ENCODE data around the gene MYNN. TPM values are rescaled to one million over a fixed set of nuclear protein-coding genes. Genes with fewer than 3 reads are reported as not detected.

MYNN gene
- total RNA-seq, 1 donor from 2014 or later: 23.6 TPM

DNA sequence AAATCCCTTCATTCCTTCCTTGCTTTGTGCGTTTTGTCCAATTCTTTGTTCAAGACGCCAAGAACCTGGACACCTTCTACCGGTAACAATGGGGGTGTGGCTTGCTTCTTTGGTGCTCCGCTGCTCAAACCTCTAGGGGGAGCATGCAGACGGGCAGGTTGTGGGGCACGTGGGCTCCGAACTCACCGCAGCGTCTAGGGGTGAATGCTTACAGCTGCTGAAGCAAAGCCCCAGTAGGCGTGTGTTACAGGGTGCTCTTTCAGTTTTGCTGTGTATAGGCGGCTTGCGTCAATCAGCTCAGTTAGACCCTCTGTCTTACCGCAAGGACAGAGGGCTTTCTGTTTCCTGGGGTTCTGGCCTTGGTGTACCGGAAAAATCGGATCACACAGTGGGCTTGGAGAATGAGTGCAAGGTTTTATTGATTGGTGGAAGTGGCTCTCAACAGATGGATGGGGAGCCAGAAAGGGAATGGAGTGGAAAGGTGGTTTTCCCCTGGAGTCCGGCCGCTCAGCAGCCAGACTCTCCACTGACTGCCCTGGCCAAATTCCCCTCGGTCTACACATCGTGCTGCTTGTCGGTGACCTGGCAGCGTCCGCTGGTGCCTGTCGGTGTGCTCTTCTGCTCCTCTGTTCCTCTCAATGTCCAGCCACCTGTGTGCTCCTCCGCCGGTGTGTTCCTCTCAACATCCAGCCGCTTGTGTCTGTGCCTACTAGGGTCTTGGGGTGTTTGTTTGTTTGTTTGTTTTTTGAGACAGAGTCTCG, 40.7 kb downstream of the MYNN start:
- Histone ChIP-seq H3K79me2 (ENCODE audit: low read depth) (peaks cover 5% of the 10 kb centered on the region), H4K20me1 (ENCODE audit: low read depth) (no peaks in the 10 kb centered on the region), H3K4me3 (no peak overlapping the region), H3K9me3 (ENCODE audit: low read depth) (no peaks in the 10 kb centered on the region), H3F3A (ENCODE audit: low read depth) (peaks cover 10% of the 10 kb centered on the region), H3K4me2 (no peak overlapping the region), H3K27me3 (no peaks in the 10 kb centered on the region), H3K27ac (no peak overlapping the region), H2AFZ (replicated peaks) (no peak overlapping the region), H3K36me3 (no peaks in the 10 kb centered on the region), H3K4me1 (peaks cover 4% of the 10 kb centered on the region), H3K9ac (no peak overlapping the region)
- Mint-ChIP-seq H3K27me3 (ENCODE audit: insufficient read depth, low read depth) (peaks cover 4% of the 10 kb centered on the region), H3K9me3 (peaks cover 25% of the 10 kb centered on the region), H3K4me3 (no peak overlapping the region), H3K27ac (no peak overlapping the region), H3K36me3 (no peaks in the 10 kb centered on the region), H3K4me1 (peaks cover 8% of the 10 kb centered on the region)
- DNase-seq (ENCODE audit: low spot score): peak; percentile 41
- TF ChIP-seq EZH2 (IDR thresholded peaks at IDR 0.05): no peak
- TF ChIP-seq, protein P1, sequence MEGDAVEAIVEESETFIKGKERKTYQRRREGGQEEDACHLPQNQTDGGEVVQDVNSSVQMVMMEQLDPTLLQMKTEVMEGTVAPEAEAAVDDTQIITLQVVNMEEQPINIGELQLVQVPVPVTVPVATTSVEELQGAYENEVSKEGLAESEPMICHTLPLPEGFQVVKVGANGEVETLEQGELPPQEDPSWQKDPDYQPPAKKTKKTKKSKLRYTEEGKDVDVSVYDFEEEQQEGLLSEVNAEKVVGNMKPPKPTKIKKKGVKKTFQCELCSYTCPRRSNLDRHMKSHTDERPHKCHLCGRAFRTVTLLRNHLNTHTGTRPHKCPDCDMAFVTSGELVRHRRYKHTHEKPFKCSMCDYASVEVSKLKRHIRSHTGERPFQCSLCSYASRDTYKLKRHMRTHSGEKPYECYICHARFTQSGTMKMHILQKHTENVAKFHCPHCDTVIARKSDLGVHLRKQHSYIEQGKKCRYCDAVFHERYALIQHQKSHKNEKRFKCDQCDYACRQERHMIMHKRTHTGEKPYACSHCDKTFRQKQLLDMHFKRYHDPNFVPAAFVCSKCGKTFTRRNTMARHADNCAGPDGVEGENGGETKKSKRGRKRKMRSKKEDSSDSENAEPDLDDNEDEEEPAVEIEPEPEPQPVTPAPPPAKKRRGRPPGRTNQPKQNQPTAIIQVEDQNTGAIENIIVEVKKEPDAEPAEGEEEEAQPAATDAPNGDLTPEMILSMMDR (IDR thresholded peaks at IDR 0.05): peak; percentile 34

DNA sequence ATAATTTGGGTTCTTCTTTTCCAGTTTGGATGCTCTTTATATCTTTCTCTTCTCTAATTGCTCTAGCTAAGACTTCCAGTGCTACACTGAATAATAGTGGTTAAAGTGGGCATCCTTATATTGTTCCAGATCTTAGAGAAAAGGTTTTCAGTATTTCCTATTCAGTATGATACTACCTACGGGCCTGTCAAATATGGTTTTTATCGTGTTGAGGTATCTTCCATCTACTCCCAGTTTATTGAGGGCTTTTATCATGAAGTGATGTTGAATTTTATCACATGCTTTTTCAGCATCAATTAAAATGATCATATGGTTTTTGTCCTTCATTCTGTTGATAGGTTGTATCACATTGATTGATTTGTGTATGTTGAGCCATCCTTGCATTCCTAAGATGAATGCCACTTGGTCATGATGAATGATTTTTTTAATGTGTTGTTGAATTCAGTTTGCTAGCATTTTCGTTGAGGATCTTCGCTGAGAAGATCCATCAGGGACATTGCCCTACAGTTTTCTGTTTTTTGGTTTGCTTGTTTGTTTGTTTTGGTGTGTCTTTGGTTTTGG, 42.5 kb downstream of the MYNN start:
- Mint-ChIP-seq H3K4me3 (no peak overlapping the region), H3K27me3 (ENCODE audit: insufficient read depth, low read depth) (peaks cover 4% of the 10 kb centered on the region), H3K4me1 (peaks cover 8% of the 10 kb centered on the region), H3K36me3 (no peaks in the 10 kb centered on the region), H3K9me3 (peaks cover 25% of the 10 kb centered on the region), H3K27ac (no peak overlapping the region)
- H3K4me3 ChIP-seq: no peak overlapping the region
- H3K36me3 ChIP-seq: no peaks in the 10 kb centered on the region
- H3K79me2 ChIP-seq (ENCODE audit: low read depth): peaks cover under 1% of the 10 kb centered on the region
- no peaks in the 10 kb centered on the region for H4K20me1 ChIP-seq (ENCODE audit: low read depth)
- peaks cover 1% of the 10 kb centered on the region for H3K4me1 ChIP-seq
- peaks cover 5% of the 10 kb centered on the region for H3F3A ChIP-seq (ENCODE audit: low read depth)
- no peak overlapping the region for H3K4me2 ChIP-seq
- no peaks in the 10 kb centered on the region for H3K9me3 ChIP-seq (ENCODE audit: low read depth)
- TF ChIP-seq EZH2phosphoT487 (IDR thresholded peaks at IDR 0.05): no peak
- TF ChIP-seq, protein P1 (IDR thresholded peaks at IDR 0.05): no peak
- H3K27me3 ChIP-seq: no peaks in the 10 kb centered on the region
- no peak overlapping the region for H3K27ac ChIP-seq
- no peak overlapping the region for H2AFZ ChIP-seq (replicated peaks)
- no peak for DNase-seq (ENCODE audit: low spot score)
- H3K9ac ChIP-seq: no peak overlapping the region

DNA sequence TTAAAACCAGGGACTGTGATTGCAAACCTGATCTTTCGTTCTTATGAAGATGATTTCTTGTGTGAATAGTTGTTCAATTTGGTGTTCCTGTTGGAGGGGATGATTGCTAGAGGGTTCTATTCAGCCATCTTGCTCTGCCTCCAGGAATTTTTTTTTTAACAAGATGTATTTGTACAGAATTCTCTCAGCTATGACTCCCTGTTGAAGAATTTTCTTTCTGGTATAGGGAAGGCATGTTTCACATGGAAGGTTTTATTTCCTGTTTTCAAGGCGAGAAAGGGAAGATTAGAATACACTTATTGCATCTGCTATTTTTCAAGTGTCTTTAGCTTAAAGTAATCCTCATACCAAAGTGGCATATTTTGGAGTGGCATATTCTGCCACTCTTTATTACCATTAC, 45.1 kb downstream of the MYNN start:
- no peak overlapping the region for H3K27ac Mint-ChIP-seq

DNA sequence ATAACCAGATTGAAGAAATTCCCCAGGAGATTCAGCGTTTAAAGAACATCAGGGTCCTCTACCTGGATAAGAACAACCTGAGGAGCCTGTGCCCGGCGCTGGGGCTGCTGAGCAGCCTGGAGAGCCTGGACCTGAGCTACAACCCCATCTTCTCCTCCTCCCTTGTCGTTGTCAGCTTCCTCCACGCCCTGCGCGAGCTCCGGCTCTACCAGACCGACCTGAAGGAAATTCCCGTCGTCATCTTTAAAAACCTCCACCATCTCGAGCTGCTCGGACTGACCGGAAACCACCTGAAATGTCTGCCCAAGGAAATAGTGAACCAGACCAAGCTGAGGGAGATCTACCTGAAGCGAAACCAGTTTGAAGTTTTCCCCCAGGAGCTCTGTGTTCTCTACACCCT, 48.9 kb downstream of the MYNN start:
- H3K9me3 Mint-ChIP-seq: no peaks in the 10 kb centered on the region
- Histone ChIP-seq H3K27ac (no peak overlapping the region), H3K4me2 (no peak overlapping the region), H3F3A (ENCODE audit: low read depth) (no peaks in the 10 kb centered on the region), H3K4me3 (no peak overlapping the region), H3K79me2 (ENCODE audit: low read depth) (no peaks in the 10 kb centered on the region), H3K36me3 (no peaks in the 10 kb centered on the region), H3K9me3 (ENCODE audit: low read depth) (no peaks in the 10 kb centered on the region), H3K9ac (no peak overlapping the region), H4K20me1 (ENCODE audit: low read depth) (no peaks in the 10 kb centered on the region), H2AFZ (replicated peaks) (no peak overlapping the region), H3K27me3 (no peaks in the 10 kb centered on the region), H3K4me1 (no peaks in the 10 kb centered on the region)
- H3K27me3 Mint-ChIP-seq (ENCODE audit: insufficient read depth, low read depth): no peaks in the 10 kb centered on the region
- H3K27ac Mint-ChIP-seq: no peak overlapping the region
- DNase-seq (ENCODE audit: low spot score): no peak
- H3K4me1 Mint-ChIP-seq: no peaks in the 10 kb centered on the region
- no peak overlapping the region for H3K4me3 Mint-ChIP-seq
- H3K36me3 Mint-ChIP-seq: no peaks in the 10 kb centered on the region
- TF ChIP-seq EZH2 (IDR thresholded peaks at IDR 0.05): no peak
- TF ChIP-seq, protein P1 (IDR thresholded peaks at IDR 0.05): no peak
- TF ChIP-seq EZH2phosphoT487 (IDR thresholded peaks at IDR 0.05): no peak

More for the DNA sequence above, 45.1 kb downstream of the MYNN start:
- no peak for TF ChIP-seq EZH2phosphoT487 (IDR thresholded peaks at IDR 0.05)
- TF ChIP-seq EZH2 (IDR thresholded peaks at IDR 0.05): no peak
- Histone ChIP-seq H3K79me2 (ENCODE audit: low read depth) (no peaks in the 10 kb centered on the region), H3K36me3 (no peaks in the 10 kb centered on the region), H3K27ac (no peak overlapping the region), H3K4me3 (no peak overlapping the region), H3K4me1 (no peaks in the 10 kb centered on the region), H3K9me3 (ENCODE audit: low read depth) (no peaks in the 10 kb centered on the region), H3K4me2 (no peak overlapping the region), H3F3A (ENCODE audit: low read depth) (no peaks in the 10 kb centered on the region), H3K27me3 (no peaks in the 10 kb centered on the region), H3K9ac (no peak overlapping the region), H4K20me1 (ENCODE audit: low read depth) (no peaks in the 10 kb centered on the region), H2AFZ (replicated peaks) (peak overlapping the region; percentile 80)
- peaks cover 2% of the 10 kb centered on the region for H3K27me3 Mint-ChIP-seq (ENCODE audit: insufficient read depth, low read depth)
- H3K4me3 Mint-ChIP-seq: no peak overlapping the region
- H3K4me1 Mint-ChIP-seq: peaks cover 1% of the 10 kb centered on the region
- no peak for DNase-seq (ENCODE audit: low spot score)
- peaks cover 19% of the 10 kb centered on the region for H3K9me3 Mint-ChIP-seq
- H3K36me3 Mint-ChIP-seq: no peaks in the 10 kb centered on the region

Measured in neural progenitor cell (in vitro differentiated cells).